KBM-7 (cell line): ENCODE data around the gene PCSK1.
A peak's percentile ranks its signal among the peaks of the same experiment; 100 is the strongest.

Source experiments
- DNase-seq: peaks from one replicate; pipeline ENCODE4 v3.0.0-alpha.2; 2015
- in situ Hi-C: fragments of 300-500 bp; cut with MboI; formaldehyde crosslinking; loops from 2 replicates; pipeline ENCODE4 v1.14.3; 2020; ENCODE audit warnings: low sequenced_read_pairs, low pct_unique_long_range_greater_than_20kb, mixed read lengths

Gene PCSK1

DNA sequence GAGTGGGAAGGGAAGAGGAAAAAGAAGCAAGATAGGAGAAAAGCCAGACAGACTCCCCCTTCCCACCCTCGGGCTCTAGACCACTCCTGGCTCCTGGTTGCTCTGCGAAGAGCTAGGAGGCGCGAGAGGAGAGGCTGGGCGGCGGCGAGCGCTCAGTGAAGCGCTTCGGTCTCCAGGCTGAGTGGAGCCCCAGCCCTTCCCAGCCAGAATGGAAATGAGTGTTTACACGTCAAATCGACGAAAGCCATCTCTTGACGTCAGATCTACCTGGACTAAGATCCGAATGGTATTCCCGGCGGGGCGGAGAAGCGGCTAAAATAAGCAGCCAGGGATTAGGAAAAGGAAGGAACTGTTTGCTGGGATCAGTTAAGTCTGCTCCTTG, at the start of gene PCSK1:
Gene PCSK1 (minus strand): TSS at position 183 of the 382 bp plus-strand sequence. CDS start 206 bp downstream, outside the sequence.
- no peak for DNase-seq
- in situ Hi-C loops = no loop called here

DNA sequence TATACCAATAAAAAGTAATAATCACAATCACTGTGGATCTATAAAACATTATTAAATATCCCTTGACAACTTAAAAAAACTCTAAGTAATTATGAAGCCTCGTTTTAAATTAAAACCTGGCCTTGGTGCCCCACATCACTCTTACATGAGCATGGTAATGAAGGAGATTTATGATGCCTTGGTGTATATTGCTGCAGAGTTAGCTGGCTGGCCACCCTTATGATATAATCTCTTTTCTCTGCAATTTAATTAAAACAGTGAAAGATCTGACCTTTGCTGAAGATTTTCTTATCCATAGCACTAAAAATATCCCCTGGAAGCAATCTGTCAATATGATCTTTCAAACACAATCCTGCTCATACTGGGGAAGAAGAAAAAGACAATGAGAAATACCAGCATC, 48.8 kb upstream of the PCSK1 start:
- no peak for DNase-seq
- in situ Hi-C loops = no loop called here

DNA sequence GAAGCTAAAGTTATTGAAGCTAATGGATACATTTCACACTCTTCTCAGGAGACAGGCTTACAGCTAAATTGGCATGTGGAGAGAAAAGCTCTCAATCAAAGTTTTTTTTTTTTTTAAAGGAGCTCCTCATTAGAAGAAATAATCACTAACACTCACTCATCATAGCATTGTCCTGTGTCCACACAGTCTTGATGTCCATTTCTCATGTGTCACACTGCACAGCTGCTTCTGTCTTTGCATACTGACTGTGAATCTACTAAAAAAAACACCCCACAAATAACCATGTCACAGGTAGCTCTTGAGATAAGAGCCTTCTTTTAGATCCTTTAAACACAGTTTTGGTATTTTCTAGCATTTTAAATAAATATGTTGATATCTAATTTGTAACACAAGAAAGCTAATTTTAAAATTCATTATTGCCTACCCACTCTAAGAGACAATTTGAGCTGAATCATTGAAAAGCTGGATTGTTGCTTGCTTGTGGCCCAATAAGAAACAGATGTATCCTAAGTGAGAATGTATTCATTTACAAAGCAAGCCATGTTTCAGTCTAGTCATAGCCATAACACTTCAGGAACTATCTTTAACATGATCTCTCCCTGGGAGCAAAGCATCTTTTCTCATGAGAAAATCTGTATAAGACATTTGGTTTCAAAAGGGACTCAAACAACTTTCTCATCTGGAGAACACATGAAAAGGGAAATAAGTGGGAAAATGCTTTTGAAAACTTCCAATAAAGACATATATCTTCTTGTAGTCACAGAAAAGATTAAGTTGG, 48.1 kb upstream of the PCSK1 start:
- DNase-seq = no peak
- in situ Hi-C loops = no loop called here

DNA sequence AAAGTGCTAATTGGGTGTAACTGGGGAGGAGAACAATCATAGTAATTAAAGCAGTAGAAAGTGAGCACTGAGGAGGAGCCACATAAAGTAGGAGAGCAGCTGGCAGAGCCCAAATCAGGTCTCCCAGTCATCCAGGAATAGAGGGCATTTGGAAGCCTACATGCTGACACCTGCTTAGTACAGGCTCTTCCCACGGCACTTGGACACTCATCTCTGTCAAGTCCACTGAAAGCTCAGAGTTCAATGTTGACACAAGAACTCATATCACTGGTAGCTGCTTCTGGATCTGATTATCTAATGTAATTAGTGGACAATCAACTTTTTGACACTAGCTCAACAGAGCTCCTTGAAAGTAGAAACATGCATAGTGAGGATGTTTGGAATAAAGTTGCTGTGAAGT, 45.9 kb upstream of the PCSK1 start:
- in situ Hi-C loops = no loop called here
- DNase-seq = no peak

DNA sequence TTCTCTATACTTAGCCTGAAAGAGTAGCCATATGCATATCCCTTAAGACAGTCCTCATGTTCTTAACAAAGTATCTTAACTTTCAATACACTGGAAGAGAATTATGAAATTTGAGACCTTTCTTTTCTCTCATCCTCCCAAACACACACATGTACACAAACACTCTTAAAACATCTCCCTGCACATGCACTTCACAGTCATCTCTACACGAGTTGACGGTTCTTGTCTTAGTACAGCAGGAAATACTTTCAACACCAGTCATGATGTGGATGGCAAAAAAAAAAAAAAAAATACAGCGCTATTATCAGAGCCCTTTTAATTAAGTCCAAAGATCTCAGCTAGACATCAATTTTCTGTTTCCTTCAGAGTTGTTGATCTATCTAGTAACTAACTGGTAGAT, 43.6 kb upstream of the PCSK1 start:
- in situ Hi-C loops = no loop called here
- no peak for DNase-seq

DNA sequence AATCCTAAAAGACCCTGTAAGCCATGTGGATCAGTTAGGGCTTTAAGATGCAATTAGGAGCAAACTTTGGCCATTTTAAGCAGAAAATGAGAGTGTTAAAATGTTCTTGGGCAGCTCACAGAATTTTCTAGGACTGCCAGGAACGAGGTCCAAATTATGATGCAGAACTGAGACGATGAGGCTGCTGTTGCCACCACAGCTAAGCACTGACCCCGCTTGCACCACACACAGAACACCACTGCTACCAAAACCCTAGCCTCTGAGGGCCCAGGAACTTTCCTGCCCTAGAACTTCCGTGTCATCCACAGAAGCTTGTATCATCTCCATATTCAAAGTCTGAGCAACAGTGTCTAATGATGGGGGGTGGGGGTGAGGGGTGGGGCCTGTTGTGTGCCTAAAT, 41.0 kb upstream of the PCSK1 start:
- no peak for DNase-seq
- in situ Hi-C loops = no loop called here

DNA sequence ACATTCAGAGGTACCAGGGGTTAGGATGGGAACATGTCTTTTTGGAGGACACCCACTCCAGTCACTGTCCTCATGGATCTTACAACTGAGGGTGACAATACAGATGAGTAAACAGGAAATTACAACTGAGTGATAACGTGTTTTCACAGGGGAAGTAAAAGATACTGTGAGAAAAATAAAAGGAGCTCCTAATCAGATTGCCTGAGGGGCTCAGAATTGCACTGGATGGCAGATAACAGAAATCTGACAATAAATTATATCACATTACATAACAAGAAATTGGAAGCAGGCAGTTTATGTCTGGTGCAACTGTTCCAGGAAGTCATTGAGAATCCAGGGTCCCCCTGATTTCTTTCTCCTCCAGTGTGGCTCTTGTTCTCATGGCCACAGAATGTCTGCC, 40.1 kb upstream of the PCSK1 start:
- in situ Hi-C loops = no loop called here
- DNase-seq = no peak

DNA sequence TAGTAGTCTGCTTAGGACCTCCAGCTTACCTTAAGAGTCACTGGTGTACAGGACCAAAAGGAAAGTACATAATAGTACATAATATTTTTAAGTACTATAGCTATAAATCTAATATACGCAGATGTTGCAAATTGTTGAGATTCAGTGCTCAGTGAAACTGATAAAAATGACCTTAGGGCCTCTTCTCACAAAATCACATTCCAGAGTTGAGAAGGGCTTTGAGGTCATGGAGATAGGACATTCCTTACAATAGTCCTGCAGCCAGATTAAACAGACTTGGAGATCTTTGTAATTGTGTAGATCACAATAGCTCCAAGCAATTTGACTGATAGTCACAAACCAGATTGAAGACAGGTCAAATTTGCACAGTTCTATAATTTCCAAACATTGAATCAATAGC, 37.7 kb upstream of the PCSK1 start:
- in situ Hi-C loops = no loop called here
- no peak for DNase-seq

DNA sequence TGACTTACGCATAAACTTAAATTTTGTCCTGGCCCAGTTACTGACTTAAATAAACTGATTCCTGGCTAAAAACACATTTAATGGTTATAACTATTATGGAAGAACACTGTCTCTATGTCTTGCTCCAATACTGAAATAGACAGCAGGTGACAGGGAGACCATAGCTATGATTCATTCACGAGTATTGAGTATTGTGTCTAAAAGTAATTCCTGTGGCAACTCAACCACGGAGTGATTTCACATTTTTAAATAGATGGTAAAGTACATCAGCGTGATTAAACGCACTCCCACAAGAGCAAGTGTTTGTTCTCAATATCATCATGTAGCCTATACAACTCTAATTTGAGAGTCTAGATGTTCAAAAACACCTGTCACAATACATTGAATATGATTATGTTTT, 35.9 kb upstream of the PCSK1 start:
- in situ Hi-C loops = no loop called here
- no peak for DNase-seq

DNA sequence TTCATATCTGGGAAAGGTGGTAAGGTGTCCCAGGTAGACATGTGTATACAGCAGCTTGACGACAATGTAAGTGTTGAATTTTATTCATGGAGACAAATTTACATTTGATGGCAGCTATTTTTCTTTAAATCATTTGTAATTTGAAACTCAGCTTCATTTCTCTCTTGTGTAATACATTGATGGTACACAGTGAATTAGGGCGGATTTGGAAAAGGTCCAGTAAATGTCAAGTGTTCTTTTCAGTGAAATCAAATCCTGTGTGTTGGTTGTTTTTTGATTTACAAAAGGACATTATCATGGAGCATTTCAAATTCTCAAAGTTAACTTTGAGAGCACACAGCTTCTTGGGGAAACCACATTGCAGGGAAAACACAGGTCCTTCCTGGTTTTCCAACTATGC, 30.0 kb upstream of the PCSK1 start:
- in situ Hi-C loops = no loop called here

DNA sequence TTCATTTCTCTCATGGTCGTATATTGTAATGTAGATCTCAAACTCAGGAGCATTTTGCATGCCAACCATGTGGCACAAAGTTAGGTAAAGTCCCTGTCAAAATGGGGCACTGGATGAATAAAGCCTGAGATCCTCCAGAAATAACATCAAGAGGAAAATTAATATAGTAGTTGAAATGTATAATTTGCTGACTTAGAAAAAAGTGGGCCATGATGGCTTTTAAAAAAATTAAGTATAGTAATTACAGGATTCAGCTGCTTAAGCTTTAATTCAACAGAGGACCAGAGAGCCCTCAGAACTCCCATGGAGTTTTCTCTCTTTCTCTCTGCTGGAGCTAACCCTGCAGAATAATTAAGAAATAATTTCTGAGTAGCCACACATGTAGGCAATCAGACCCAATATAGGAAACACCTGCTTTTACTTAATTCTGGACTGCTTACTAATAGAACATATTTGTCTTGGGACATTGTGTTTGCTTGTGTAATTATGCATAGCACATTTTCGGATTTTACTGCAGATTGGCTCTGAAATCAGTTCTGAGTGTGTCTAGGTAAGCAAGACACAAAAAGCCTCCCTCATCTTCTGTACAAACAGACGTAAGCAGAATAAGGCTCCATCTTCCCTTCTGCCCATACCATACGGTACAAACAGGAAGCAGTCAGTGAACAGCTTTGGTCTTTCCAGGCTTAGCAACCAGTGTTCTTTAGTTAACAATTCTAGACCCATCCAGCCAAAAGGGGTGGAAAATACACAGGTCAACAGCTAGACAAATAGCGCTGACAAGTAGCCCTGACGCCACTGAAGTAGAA, 26.5 kb upstream of the PCSK1 start:
- in situ Hi-C loops = no loop called here
- DNase-seq = no peak

More for the DNA sequence above, 30.0 kb upstream of the PCSK1 start:
- no peak for DNase-seq

DNA sequence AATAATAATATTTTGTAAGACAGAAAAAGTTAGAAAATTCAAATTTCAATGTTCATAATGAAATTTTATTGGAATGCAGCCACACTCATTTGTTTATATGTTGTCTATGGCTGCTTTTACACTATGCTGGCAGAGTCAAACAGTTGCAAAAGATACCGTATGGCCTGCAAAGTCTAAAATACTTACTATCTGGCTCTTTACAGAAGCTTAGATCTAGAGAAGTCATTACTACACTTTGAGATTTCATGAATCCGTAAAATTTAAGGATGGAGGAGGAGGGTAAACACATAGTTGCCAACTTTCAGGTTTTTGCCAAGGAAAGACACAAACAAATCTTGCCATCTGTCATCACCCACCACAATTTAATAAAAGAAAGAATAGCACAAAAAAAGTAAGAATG, 25.1 kb upstream of the PCSK1 start:
- no peak for DNase-seq
- in situ Hi-C loops = no loop called here

DNA sequence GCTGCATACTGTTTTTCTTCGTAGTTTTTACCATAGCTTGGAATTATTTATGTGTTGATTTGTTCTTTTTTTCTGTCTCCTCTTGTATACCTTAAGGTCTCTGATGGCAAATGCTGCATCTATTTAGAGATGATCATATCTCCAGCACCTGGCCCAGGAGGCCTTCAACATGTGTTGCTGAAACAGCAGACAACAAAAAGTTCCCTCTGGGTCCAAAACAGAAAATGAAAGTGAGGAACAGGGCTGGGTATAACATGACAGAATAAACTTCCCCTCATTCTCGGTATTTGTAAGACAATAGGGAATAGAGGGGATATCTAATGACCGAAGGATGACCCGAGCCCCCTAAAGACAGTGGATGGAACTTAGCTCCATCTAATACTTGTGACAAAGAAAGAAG, 22.7 kb upstream of the PCSK1 start:
- in situ Hi-C loops = no loop called here
- no peak for DNase-seq

DNA sequence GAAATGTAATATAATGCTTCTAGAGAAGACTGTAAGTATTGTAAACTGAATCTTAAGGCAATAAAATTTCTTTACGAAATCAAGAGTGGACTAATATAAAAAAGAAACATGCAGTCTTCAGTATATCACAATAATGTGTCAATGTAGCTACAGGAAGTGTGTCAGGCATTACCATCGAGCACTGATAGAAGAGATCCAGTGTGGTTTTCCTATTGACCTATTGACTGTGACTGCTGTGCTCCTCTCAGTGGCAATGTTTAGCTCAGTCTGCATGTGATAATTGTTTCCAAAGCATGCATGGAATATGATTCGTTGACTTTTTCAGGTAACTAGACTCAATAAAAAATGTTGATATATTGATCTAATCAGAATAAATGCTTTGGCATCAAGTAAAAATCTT, 20.3 kb upstream of the PCSK1 start:
- in situ Hi-C loops = no loop called here
- DNase-seq = no peak

DNA sequence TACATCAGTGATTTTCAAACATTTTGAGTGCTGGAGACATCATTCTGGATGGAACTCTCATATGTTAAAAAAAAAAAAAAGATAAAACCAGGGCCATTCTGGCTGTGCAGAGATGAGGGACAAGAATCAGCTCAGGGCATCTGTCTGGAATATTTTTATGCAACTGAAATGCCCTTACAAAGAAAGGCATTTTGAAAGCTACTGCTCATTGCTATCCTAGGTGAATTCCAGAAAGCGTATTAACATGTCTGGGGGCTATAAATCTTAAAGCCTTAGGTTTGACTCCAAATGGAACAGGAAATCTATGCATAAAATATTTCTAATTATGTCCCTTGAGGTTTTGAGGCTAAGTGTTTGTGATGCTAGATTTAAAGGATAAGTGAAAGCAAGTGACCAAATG, 14.9 kb upstream of the PCSK1 start:
- in situ Hi-C loops = no loop called here
- no peak for DNase-seq

DNA sequence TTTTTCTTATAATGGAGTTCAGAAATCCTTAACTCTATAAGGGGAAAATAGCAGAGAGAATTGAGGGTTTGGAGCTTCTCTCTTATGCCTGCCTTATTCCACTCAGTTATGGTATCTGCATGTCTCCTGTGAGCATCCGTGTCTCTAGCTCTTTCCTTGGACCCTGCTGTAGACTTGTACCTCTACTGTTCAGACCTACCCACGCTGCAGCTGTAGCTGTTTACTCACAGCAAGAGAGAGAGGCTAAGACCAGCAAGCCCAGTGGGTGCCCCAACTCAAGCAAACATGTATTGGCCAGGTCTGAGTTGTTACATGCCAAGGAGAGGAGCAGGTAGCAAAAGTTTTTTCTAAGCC, 7.1 kb upstream of the PCSK1 start:
- in situ Hi-C loops = no loop called here

DNA sequence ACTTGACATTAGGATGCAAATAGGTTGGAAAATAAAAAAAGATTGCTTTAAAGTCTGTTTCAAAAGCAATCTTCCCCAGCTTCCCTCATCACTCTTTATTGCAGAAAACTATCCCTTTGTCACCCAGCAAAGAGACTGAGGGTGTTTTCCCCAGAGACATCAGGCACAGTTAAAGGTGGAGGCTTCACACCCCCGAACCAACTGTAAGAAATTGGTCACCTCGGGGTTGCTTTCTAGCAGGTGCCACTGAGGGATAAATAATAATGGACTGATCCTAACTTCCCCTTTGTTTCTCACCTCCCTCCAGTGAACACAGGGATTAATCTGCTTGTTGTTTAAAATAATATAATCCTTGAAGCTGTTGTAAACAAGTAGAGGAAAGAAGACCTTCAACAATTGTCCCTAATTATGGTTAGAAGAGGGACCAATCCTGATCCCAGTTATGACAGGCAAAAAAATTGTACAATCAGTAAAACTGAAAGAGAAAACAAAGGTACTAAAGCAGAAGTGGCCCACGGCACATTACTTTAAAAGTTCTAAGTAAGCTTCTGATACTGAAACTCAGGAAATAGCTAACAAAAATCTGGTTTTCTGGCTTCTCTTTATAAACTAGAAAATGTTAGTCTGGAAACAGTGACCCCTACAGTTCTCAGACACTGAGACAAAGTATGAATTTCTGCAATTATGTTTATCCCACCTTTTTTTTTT, 6.6 kb upstream of the PCSK1 start:
- in situ Hi-C loops = no loop called here
- no peak for DNase-seq

More for the DNA sequence above, 7.1 kb upstream of the PCSK1 start:
- no peak for DNase-seq

DNA sequence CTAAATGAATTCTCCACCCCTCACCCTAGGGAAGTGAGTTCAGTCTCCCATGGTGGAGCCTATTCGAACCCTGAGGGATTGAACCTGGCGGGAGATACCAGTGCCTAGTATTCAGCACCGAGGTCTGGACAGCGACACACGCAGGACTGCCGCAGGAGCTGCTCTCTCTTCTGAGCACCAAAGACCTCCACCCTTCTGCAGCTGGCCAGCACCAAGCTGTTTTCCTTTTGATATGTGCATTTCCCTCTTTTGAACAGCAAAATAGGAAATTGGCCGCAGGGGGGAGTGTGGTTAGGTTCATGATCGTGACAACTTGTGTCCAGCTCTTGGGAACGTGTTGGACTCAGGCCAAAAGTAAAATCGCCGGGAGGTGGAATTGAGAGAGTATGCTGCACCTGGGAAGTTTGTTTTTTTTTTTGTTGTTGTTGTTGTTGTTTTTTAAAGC, 1.2 kb upstream of the PCSK1 start:
- in situ Hi-C loops = no loop called here
- peak; percentile 41 for DNase-seq

DNA sequence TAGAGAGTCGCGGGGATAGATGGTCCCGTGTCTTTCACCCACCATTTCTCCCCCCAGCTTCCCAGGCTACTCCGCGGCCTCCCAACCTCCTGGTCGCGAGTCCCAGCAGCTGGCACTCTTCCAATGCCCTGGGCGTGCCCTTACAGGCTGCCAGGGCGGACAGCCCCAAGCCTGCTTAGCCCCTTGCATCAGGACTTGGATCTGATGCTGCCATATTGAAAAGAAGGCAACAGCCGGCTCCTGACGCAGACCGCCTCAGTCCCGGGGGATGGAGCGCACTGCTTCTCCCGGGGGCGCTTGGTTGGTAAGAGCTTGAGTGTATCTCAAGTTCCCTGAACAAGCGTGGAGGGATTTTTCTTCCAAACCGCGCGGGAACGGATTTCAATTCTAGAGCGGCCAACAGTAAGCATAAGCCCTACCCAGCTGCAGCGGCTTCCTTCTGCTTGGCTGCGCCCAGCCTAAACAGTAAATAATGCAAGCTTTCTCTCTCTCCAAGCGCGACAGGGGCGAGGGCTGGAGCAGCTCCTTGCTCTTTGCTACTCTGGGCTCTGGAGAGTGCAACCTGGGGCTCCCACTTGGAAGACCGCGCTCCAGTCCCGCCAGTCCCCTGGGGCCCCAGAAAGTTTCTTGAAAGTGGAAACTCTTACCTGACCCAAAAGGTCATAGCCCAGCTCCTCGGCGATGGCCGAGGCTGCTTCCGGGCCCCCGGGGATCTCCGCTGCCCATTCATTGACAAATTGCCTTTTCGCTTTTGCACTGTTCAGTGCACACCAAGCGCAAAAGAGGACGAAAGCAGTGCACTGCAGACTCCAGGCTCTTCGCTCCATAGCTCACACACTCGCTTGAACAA, 607 bp downstream of the PCSK1 start:
- in situ Hi-C loops = no loop called here
- no peak for DNase-seq
